Measurements from ENCODE around the gene RPRD1A. TPM values are rescaled to one million over a fixed set of nuclear protein-coding genes. Genes with fewer than 3 reads are reported as not detected.

The RPRD1A gene
- total RNA-seq, 2 experiments from 2014 or later = 25.9 to 29.6 TPM

- no peak for DNase-seq
- intact Hi-C loops (cut with micrococcal nuclease) = no loop called here
- Mint-ChIP-seq H3K4me3 (no peak overlapping the region), H3K27me3 (peaks cover 15% of the 10 kb centered on the region), H3K9me3 (no peaks in the 10 kb centered on the region), H3K36me3 (peaks cover 1% of the 10 kb centered on the region), H3K4me1 (ENCODE audit: low read depth) (no peaks in the 10 kb centered on the region), H3K27ac (no peak overlapping the region)
- POLR2A ChIA-PET = no interaction called here
- CTCF ChIA-PET = no interaction called here
These were observed 111.1 kb downstream of the RPRD1A start for GRCh38 chr18:35956226-35956625.

DNA sequence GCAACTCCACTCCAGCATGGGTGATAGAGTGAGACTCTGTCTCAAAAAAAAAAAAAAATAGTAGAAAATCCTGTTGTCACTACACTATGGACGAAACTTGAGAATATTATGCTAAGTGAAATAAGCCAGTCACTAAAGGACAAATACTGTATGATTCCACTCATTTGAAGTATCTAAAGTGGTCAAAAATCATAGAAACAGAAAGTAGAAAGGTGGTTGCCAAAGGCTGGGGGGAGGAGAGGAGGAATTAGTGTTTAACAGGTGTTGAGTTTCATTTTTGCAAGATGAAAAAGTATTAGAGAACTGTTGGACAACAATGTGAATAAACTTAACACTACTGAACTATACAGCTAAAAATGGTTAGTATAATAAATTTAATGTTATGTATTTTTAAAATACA, 113.7 kb downstream of the RPRD1A start:
- ChIA-PET POLR2A (no interaction called here), CTCF (no interaction called here)
- no peak for DNase-seq
- H3K9me3 Mint-ChIP-seq = no peaks in the 10 kb centered on the region
- H3K27ac Mint-ChIP-seq = no peak overlapping the region
- H3K4me3 Mint-ChIP-seq = no peak overlapping the region
- H3K36me3 Mint-ChIP-seq = peaks cover 1% of the 10 kb centered on the region
- H3K27me3 Mint-ChIP-seq = peaks cover 26% of the 10 kb centered on the region
- intact Hi-C loops (cut with micrococcal nuclease) = loop anchor here (5.0 kb wide), 1 partner anchor 366 kb away; no protein-coding TSS in a partner anchor
- H3K4me1 Mint-ChIP-seq (ENCODE audit: low read depth) = peaks cover 3% of the 10 kb centered on the region

DNA sequence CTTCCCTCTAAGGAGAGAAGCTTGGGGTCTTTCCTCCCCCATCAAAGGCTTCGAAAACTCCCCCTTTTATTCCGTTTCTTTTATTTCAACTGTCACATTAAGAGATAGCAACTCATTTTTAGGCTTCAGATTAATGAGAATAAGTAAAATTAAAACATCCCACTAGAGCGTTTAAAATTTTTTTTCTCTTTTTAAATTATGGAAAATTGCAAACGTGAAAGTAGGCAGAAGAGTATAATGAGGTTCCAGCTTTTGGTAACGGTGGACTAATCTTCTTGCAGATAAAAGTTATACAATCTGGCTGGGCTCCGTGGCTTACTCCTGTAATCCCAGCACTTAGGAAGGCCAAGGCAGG, 116.8 kb downstream of the RPRD1A start:
- intact Hi-C loops (cut with micrococcal nuclease) = loop anchor here (1.0 to 5.0 kb wide), 2 partner anchors 194 to 363 kb away; no protein-coding TSS in a partner anchor
- no peaks in the 10 kb centered on the region for H3K36me3 Mint-ChIP-seq
- ChIA-PET CTCF (interaction anchor here (0.6 to 3.2 kb wide), 16 partner anchors 9 to 540 kb away, joined by 3 to 23 read pairs (median 4); partner anchors contain the start of genes INO80C and RMP24), POLR2A (no interaction called here)
- peaks cover 3% of the 10 kb centered on the region for H3K4me1 Mint-ChIP-seq (ENCODE audit: low read depth)
- no peaks in the 10 kb centered on the region for H3K9me3 Mint-ChIP-seq
- H3K27me3 Mint-ChIP-seq = peaks cover 15% of the 10 kb centered on the region
- no peak overlapping the region for H3K4me3 Mint-ChIP-seq
- no peak overlapping the region for H3K27ac Mint-ChIP-seq
- no peak for DNase-seq

DNA sequence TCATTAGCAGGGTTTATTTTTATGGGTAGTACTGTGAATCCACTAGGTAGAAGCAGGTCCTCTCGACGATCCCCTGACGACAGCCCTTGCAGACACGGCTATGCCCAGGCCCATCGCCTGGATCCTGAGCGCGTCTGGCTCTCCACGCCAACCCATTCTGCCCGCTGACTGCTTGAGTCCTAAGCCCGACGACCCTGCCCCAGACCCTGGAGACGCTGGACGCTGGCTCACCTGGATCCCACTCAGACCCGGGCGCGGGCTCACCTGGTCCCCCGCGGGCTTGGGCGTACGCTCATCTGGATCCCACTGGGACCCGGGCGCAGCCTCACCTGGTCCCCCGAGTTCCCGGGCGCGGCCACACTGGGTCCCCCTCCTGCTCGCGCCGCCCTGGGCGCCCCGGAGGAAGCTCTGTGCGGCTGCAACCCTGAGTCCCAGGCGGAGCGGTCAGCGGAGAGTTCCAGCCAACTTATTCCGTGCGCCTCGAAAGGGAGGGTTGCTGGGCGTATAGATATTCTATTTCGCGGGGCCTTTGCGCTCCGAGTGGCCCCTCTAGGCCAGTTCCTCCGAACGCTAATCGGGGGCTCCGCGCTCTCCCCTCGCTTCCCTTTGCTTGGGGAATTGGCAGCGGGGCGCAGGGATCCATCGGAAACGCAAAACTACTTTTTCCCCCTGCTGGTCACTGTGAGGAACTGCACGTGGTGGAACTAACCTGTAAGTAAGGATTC, 117.3 kb downstream of the RPRD1A start:
- peak; percentile 55 for DNase-seq
- H3K4me3 Mint-ChIP-seq = peak overlapping the region; percentile 69
- H3K27me3 Mint-ChIP-seq = peaks cover 15% of the 10 kb centered on the region
- H3K9me3 Mint-ChIP-seq = no peaks in the 10 kb centered on the region
- ChIA-PET POLR2A (interaction anchor here (0.6 kb wide), 1 partner anchor 270 kb away, joined by 6 read pairs; no protein-coding TSS in a partner anchor), CTCF (interaction anchor here (0.5 to 3.2 kb wide), 17 partner anchors 9 to 540 kb away, joined by 3 to 23 read pairs (median 4); partner anchors contain the start of genes INO80C and RMP24)
- H3K36me3 Mint-ChIP-seq = no peaks in the 10 kb centered on the region
- intact Hi-C loops (cut with micrococcal nuclease) = loop anchor here (1.0 to 5.0 kb wide), 2 partner anchors 194 to 363 kb away; no protein-coding TSS in a partner anchor
- no peak overlapping the region for H3K27ac Mint-ChIP-seq
- H3K4me1 Mint-ChIP-seq (ENCODE audit: low read depth) = peaks cover 3% of the 10 kb centered on the region

DNA sequence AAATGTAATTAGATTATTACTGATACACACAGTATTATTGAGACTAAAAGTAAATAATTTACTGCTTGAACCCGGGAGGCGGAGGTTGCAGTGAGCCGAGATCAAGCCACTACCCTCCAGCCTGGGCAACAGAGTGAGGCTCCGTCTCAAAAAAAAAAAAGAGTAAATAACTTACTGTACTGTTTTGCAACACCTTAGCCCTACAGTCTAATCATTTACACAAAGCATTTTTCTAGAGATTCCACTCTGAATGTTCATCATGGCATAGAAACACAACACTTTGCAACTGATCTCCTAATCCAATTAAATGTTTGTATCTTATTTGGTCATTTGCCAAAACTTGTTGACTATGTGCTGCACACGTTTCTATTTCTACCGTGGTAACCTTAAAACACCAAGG, 118.3 kb downstream of the RPRD1A start:
- intact Hi-C loops (cut with micrococcal nuclease) = no loop called here
- Mint-ChIP-seq H3K36me3 (no peaks in the 10 kb centered on the region), H3K27ac (no peak overlapping the region), H3K27me3 (peaks cover 15% of the 10 kb centered on the region), H3K4me1 (ENCODE audit: low read depth) (peaks cover 3% of the 10 kb centered on the region), H3K9me3 (no peaks in the 10 kb centered on the region), H3K4me3 (no peak overlapping the region)
- DNase-seq = no peak
- CTCF ChIA-PET = interaction anchor here (1.8 to 3.2 kb wide), 2 partner anchors 8 to 11 kb away, joined by 11 to 13 read pairs; no protein-coding TSS in a partner anchor
- POLR2A ChIA-PET = no interaction called here

- H3K27me3 Mint-ChIP-seq = peaks cover 15% of the 10 kb centered on the region
- DNase-seq = no peak
- no peaks in the 10 kb centered on the region for H3K9me3 Mint-ChIP-seq
- ChIA-PET POLR2A (no interaction called here), CTCF (interaction anchor here (0.8 to 1.2 kb wide), 2 partner anchors 10 to 192 kb away, joined by 4 to 5 read pairs; no protein-coding TSS in a partner anchor)
- no peak overlapping the region for H3K4me3 Mint-ChIP-seq
- intact Hi-C loops (cut with micrococcal nuclease) = no loop called here
- no peak overlapping the region for H3K27ac Mint-ChIP-seq
- peaks cover 3% of the 10 kb centered on the region for H3K4me1 Mint-ChIP-seq (ENCODE audit: low read depth)
- H3K36me3 Mint-ChIP-seq = no peaks in the 10 kb centered on the region
These were observed 119.3 kb downstream of the RPRD1A start for GRCh38 chr18:35948080-35948479.

DNA sequence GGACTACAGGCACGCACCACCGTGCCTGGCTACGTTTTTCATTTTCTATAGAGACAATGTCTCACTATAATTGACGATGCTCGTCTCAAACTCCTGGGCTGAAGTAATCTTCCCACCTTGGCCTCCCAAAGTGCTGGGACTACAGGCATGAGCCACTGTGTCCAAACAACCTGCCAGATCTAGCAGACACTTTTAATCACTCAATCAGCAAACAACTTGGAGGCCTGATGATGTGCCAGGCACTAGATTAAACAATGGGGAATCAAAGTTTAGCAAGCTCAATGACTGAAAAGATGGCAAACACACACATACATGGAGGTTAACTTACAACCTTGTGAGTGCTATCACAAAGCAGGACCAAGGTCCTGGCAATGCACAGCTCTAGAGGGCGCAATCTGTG, 124.7 kb downstream of the RPRD1A start:
- Mint-ChIP-seq H3K4me3 (no peak overlapping the region), H3K4me1 (ENCODE audit: low read depth) (no peaks in the 10 kb centered on the region), H3K36me3 (no peaks in the 10 kb centered on the region), H3K9me3 (no peaks in the 10 kb centered on the region), H3K27ac (no peak overlapping the region), H3K27me3 (peaks cover 2% of the 10 kb centered on the region)
- intact Hi-C loops (cut with micrococcal nuclease) = no loop called here
- DNase-seq = no peak
- CTCF ChIA-PET = no interaction called here
- POLR2A ChIA-PET = no interaction called here

DNA sequence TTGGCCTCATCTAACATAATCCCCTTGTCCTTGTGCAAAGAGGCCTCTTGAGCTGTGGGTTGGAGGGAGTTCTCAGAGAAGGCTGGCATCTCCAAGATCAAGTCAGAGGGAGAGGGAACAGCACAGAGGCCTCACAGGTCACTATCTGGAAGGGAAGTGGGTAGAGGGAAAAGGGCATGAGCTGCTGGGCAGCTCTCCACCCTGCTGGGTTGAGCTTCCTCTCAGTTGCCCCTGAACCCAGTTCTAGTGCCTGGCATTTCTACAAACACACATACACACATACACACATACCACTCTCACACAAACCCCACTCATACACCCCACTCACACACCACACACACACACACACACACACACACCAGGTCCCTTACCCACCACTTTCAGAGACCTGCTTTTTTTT, 125.2 kb downstream of the RPRD1A start:
- peaks cover 2% of the 10 kb centered on the region for H3K27me3 Mint-ChIP-seq
- H3K4me3 Mint-ChIP-seq = no peak overlapping the region
- no peaks in the 10 kb centered on the region for H3K4me1 Mint-ChIP-seq (ENCODE audit: low read depth)
- intact Hi-C loops (cut with micrococcal nuclease) = no loop called here
- no peak overlapping the region for H3K27ac Mint-ChIP-seq
- H3K36me3 Mint-ChIP-seq = no peaks in the 10 kb centered on the region
- POLR2A ChIA-PET = no interaction called here
- CTCF ChIA-PET = interaction anchor here (1.8 kb wide), 1 partner anchor 8 kb away, joined by 13 read pairs; no protein-coding TSS in a partner anchor
- H3K9me3 Mint-ChIP-seq = no peaks in the 10 kb centered on the region
- no peak for DNase-seq

- no peak for DNase-seq
- H3K27me3 Mint-ChIP-seq = peaks cover 2% of the 10 kb centered on the region
- H3K9me3 Mint-ChIP-seq = no peaks in the 10 kb centered on the region
- no peaks in the 10 kb centered on the region for H3K36me3 Mint-ChIP-seq
- CTCF ChIA-PET = interaction anchor here (1.2 to 1.8 kb wide), 2 partner anchors 9 to 343 kb away, joined by 3 to 13 read pairs; no protein-coding TSS in a partner anchor
- intact Hi-C loops (cut with micrococcal nuclease) = no loop called here
- H3K4me3 Mint-ChIP-seq = no peak overlapping the region
- POLR2A ChIA-PET = no interaction called here
- H3K4me1 Mint-ChIP-seq (ENCODE audit: low read depth) = no peaks in the 10 kb centered on the region
- no peak overlapping the region for H3K27ac Mint-ChIP-seq
These were observed 126.1 kb downstream of the RPRD1A start for GRCh38 chr18:35941299-35941698.

Other genes starting within 250 kb of the RPRD1A start
- 10 to 100 TPM; 23.7 to 24.3 TPM for gene SLC39A6, start 61.8 kb upstream of the RPRD1A start, total RNA-seq
- gene ELP2, start 62.3 kb upstream of the RPRD1A start, total RNA-seq = 10 to 100 TPM; 83.7 to 84.4 TPM
- gene MOCOS, start 119.9 kb upstream of the RPRD1A start, total RNA-seq = under 1 TPM; 0.17 to 0.36 TPM
- not detected for gene FHOD3, start 230.2 kb upstream of the RPRD1A start, total RNA-seq